ENCODE results near the gene FHAD1.
"Not testable (repeated sequence)": the region's sequence is repeated elsewhere in the genome, so short reads cannot be mapped to it uniquely, and the experiment has no call there.

FHAD1 gene

GRCh38 chr1:15305468-15305770 lies 58.4 kb downstream of the FHAD1 start:
- DNase-seq (ENCODE audit: low spot score) = no peak

- DNase-seq (ENCODE audit: low spot score) = not testable (repeated sequence)
Observed at GRCh38 chr1:15306352-15306751, 59.3 kb downstream of the FHAD1 start.

- DNase-seq (ENCODE audit: low spot score) = no peak
Observed at GRCh38 chr1:15308135-15308534, 61.1 kb downstream of the FHAD1 start.

- no peak for DNase-seq (ENCODE audit: low spot score)
Observed at GRCh38 chr1:15308621-15309027, 61.6 kb downstream of the FHAD1 start.

- no peak for DNase-seq (ENCODE audit: low spot score)
Observed at GRCh38 chr1:15309687-15310086, 62.7 kb downstream of the FHAD1 start.

- DNase-seq (ENCODE audit: low spot score) = no peak
Observed at GRCh38 chr1:15310544-15310943, 63.5 kb downstream of the FHAD1 start.

GRCh38 chr1:15311122-15311822 lies 64.2 kb downstream of the FHAD1 start:
- no peak for DNase-seq (ENCODE audit: low spot score)

- DNase-seq (ENCODE audit: low spot score) = no peak
Observed at GRCh38 chr1:15311880-15312279, 64.9 kb downstream of the FHAD1 start.

GRCh38 chr1:15312626-15313411 lies 65.8 kb downstream of the FHAD1 start:
- no peak for DNase-seq (ENCODE audit: low spot score)

GRCh38 chr1:15314328-15315281 lies 67.6 kb downstream of the FHAD1 start:
- DNase-seq (ENCODE audit: low spot score) = no peak

GRCh38 chr1:15315815-15316214 lies 68.8 kb downstream of the FHAD1 start:
- DNase-seq (ENCODE audit: low spot score) = no peak

- no peak for DNase-seq (ENCODE audit: low spot score)
Observed at GRCh38 chr1:15316510-15316909, 69.5 kb downstream of the FHAD1 start.

GRCh38 chr1:15320267-15320666 lies 73.2 kb downstream of the FHAD1 start:
- no peak for DNase-seq (ENCODE audit: low spot score)

- no peak for DNase-seq (ENCODE audit: low spot score)
Observed at GRCh38 chr1:15321601-15322000, 74.6 kb downstream of the FHAD1 start.

- DNase-seq (ENCODE audit: low spot score) = no peak
Observed at GRCh38 chr1:15322648-15323350, 75.8 kb downstream of the FHAD1 start.

GRCh38 chr1:15323351-15323988 lies 76.4 kb downstream of the FHAD1 start:
- DNase-seq (ENCODE audit: low spot score) = peak; percentile 81

- DNase-seq (ENCODE audit: low spot score) = no peak
Observed at GRCh38 chr1:15323989-15324868, 77.2 kb downstream of the FHAD1 start.

- no peak for DNase-seq (ENCODE audit: low spot score)
Observed at GRCh38 chr1:15324869-15325335, 77.9 kb downstream of the FHAD1 start.

GRCh38 chr1:15325375-15326085 lies 78.5 kb downstream of the FHAD1 start:
- DNase-seq (ENCODE audit: low spot score) = no peak

Measured in ecto neural progenitor cell (in vitro differentiated cells).